GM04503 (cell line): ENCODE measurements around the gene TBCA.
A peak's percentile ranks its signal among the peaks of the same experiment; 100 is the strongest.
"Not testable (repeated sequence)": the region's sequence is repeated elsewhere in the genome, so short reads cannot be mapped to it uniquely, and the experiment has no call there.

Source experiments
- DNase-seq: peaks from one replicate; pipeline ENCODE4 v3.0.0-alpha.2; 2012; ENCODE audit warnings: low read depth

Gene TBCA

DNA sequence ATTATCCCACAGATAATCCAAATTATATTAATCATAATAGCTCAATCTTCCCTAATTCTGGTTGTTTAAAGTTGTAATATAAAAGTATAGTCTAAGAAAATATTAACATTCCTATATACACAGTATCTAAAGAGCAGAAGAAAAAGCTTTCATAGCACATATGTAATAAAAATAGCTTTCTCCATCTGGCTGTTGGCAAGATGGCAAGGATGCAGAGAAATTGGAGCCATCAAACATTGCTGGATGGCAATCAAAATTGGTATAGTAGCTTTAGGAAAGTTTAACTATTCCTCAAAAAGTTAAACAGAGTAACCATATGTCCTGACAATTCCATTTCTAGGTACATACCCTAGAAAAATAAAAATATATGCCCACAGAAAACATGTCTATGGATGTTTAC is 66.8 kb downstream of the TBCA start:
- no peak for DNase-seq

DNA sequence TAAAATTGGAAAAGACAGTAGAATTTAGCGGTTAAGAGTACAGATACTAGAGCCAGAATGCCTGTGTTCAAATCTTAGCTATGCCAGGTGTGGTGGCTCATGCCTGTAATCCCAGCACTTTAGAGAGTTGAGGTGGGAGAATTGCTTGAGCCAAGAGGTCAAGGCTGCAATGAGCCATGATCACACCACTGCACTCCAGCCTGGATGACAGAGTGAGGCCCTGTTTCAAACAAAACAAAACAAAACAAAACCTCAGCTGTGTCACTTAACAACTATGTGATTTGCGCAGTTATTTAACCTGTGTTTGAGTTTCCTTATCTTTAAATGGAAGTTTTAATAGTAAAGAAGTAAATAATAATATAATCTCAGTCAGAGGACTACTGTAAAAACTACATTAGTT is 68.3 kb downstream of the TBCA start:
- no peak for DNase-seq

DNA sequence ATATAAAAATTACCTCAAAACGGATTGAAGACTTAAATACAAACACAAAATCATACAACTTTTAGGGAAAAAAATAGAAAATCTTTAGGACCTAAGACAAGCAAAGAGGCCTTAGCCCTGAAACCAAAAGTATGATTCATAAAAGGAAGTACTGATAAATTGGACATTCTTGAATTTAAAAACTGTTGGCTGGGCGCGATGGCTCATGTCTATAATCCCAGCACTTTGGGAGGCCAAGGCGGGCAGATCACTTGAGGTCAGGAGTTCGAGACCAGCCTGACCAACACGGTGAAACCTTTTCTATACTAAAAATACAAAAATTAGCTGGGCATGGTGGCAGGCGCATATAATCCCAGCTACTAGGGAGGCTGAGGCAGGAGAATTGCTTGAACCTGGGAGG is 76.6 kb downstream of the TBCA start:
- not testable (repeated sequence) for DNase-seq

DNA sequence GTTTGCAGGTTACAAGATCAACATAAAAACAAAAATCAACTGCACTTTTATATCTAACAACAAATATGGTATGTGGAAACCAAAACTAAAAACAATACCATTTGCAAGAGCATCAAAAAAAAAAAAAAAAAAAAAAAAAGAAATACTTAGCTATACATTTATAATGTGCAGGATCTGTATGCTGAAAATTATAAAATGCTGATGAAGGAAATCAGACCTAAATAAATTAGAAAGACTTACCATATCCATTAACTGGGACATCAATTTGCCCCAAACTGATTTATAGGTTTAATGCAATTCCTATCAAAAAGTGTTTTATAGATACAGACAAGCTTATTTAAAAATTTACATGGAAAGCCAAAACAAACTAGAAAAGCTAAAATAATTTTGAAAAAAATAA is 77.2 kb downstream of the TBCA start:
- DNase-seq = no peak

GRCh38 chr5:77697692-77698091 is 78.4 kb downstream of the TBCA start:
- DNase-seq = no peak

DNA sequence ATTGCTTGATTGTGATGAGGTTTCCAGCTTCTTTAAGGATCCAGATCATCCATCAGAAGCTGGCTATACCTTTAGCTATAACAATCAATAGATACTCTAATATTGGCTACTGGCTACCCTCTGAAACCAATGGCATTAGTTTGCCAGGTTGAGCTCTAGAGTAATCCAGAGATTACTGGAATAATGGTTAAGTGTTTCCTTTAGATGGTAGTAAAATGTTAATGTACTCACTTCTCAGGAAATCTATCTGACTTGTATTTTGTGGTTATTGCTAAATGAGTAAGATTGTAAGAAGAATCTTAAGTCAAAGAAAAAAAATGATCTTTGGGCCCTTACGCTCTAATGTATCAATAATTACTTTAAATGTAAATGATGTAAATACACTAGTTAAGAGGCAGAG is 80.0 kb downstream of the TBCA start:
- no peak for DNase-seq

DNA sequence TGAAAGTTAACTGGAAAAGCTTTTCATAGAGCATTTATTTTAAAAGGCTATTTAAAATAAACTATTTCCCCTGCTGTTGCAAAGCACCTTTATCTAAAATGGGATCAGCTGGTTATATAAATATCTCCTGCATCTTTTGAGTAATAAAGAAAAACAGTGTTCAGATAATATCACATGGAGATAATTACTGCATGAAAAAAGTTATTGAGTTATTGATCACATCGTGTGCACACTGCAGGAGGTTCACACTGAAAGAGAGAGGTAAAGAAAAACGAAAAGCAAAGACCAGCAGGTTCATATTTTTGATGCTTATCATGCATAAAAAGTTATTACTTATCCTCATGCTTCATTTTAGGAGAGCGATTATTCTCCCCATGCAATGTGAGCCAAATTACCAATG is 82.2 kb downstream of the TBCA start:
- DNase-seq = no peak

DNA sequence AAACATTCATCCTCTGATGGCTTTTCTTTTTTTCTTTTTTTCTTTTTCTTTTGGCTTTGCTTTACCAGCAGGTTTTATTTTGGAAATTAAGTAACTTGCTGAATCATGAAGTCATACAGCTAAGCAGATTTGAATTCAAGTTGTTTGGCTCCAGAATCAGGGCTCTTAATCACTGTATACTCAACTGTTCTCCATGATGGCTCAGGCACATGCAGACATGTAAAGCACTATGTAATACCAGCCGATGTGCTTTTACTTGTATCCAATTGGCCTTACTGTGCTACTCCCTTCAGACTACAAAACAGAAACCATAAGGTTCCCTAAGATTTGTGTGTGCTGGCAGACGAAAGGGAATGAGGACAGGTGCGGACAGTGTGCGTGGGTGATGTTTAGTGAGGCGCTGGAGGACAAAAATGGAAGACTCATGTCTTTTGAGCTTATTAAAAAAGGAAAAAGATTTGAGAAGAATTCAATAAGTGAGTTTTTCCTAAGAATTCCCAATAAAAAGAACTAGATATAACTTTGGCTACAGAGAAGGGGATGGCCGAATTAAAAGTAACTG is 92.9 kb downstream of the TBCA start:
- peak; percentile 5 for DNase-seq

- DNase-seq = no peak
These were observed 105.6 kb downstream of the TBCA start for GRCh38 chr5:77670526-77670925.

- no peak for DNase-seq
These were observed 106.5 kb downstream of the TBCA start for GRCh38 chr5:77669677-77670076.

DNA sequence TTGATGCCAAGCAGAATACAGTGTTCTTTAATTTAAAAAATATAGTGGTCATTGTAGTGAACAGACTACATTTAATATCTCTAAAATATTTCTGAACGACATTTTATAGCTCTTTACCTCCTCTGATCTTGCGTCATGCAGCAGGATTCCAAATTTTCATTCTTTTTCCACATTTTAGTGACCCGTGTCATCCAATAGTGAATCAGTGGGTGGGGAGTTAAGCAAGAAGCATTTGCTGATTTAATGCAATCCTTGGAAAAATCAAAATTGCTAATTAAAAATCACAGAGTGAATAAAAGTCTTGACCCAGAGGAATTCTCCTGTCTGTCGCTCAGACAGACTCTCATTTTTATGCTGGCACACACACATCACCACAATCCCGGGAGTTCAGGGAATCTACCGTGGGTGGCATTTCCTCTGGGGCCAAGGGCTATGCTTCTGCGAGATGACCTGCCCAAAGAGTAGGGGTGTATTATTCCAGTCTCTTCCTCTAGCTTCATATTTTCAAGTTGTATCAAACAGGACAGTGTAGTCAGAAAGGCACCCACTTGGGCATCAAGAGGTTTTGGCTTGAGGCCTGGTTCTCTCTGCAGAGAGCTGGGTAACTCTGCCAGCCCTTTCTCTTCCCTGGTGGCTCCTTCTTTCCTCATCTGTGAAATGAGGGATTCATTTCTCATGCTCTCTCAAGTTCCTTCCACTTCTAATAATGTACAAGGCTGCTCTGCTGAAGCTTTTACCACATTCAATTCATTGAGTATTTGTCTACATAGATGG is 112.9 kb downstream of the TBCA start:
- DNase-seq = peak; percentile 4

GRCh38 chr5:77662635-77663034 is 113.5 kb downstream of the TBCA start:
- no peak for DNase-seq

DNA sequence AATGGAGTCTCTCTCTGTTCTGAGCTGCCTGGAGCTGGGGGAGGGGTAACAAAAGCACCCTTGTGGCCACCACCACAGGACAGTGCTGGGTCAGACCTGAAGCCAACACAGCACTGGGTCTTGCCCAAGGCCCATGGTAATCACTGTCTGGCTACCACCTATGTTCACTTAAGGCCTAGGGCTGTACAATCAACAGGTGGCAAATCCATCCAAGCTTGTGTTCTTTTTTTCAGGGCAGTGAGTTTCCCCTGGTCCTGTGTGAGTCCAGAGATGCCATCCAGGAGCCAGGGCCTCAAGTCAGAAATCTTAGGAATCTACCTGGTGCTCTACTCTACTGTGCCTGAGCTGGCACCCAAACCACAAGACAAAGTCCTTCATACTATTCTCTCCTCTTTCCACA is 117.5 kb downstream of the TBCA start:
- DNase-seq = no peak

GRCh38 chr5:77651343-77651742 is 124.8 kb downstream of the TBCA start:
- DNase-seq = no peak

GRCh38 chr5:77650686-77651085 is 125.5 kb downstream of the TBCA start:
- DNase-seq = no peak

DNA sequence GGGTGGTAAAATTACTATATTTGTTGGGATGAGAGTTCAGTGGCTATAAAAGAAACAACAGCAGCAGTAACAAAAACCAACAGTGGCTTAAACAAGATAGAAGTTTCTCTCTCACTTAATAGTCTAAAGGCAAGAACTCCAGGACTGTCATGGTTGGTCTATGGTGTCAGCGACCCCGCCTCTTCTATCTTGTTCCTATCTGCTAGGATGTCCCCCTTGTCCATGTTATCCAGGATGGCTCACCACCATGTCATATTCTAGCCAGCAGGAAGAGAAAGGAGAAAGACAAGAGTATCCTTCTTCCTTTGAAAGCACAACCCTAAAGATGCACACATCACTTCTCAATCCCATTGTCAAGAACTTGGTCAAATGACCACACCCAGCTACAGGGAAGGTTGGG is 126.4 kb downstream of the TBCA start:
- no peak for DNase-seq

GRCh38 chr5:77645995-77646639 is 130.0 kb downstream of the TBCA start:
- no peak for DNase-seq

DNA sequence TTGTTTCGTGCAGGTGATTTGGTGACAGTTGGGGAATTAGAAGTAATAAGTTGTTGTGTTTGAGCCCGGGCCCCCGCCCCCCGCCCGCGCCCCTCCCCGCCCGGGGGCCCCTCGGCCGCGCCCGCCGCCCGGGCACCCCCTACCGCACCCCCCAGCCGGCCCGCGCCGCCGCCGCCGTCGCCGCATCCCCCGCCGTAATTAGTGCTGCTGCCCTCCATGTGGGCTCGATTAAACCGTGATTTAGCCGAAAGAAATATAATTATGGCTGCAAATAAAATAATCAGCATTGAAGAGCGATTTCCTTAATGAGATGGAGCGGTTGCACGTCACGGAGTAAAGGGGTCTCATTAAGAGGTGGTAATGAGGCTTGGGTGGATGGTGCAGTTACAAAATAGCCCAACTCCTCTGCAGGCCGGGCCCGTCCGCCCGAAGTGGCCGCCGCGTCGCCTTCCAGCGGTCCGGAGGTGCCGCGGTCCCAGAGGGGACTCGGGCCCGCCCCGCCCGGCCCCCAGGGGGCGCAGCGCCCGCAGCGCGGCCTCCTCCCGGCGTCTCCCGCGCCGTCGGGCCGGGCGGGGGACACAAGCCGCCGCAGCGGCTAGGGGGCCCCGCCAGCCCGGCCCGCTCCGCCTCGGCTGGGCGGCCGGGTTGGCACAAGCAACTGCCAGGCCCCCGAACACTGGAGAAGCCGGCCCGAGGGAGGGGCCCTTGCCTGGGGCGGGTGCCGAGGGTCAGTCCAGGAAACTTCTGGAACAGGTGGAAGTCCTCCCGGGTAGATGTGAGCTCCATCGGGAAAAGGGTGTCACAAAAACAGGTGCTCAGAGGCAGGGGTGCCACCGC is 130.8 kb downstream of the TBCA start:
- no peak for DNase-seq

- no peak for DNase-seq
These were observed 131.6 kb downstream of the TBCA start for GRCh38 chr5:77644371-77645157.

DNA sequence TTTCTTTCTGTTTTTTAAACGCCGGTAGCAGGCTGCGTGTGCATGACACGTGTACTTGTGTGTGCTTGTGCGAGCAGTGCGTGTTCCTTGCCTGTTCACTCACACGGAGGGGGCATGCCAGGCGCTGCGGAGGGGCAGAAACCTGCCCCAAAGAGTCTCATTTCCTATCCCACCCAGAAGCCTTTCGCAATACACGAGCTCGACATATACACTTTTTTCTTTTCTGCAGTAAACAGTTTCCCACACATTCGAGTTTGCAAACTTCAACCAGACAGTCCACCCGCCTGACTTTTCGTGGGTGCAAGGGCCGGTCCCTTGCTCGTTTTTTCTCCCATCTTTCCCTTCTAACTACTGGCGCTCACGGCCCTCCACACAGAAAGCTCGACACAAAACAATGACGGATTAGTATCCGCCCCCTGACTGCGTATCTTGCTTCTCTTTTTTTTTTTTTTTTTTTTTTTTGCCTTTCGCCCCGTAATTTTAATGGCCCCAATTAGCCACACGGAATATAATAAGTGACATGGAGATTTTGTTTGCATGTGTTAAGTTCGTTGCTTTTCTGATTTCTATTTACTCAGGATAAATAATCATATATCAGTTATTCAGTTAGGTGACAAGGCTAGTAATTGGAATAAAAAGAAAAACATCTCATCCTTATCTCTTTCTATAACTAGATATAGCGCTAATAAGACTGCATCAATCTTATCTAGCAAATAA is 132.3 kb downstream of the TBCA start:
- DNase-seq = no peak
